Heart right ventricle (tissue), 16 donors: Measurements from ENCODE around the gene LRMDA. TPM values are rescaled to one million over a fixed set of nuclear protein-coding genes. Genes with fewer than 3 reads are reported as not detected.

Experiments
- ATAC-seq, 8 donors: fragments of 200-7000 bp; cut with Tn5 transposase; one replicate each; pipeline ENCODE4 v1.9.1; 2020; ENCODE audit warnings: mild to moderate bottlenecking in 8 of 8, moderate library complexity in 8 of 8, moderate number of reproducible peaks in 1 of 8
- DNase-seq, 2 donors: peaks; one replicate each; pipeline ENCODE4 v3.0.0-alpha.2; 2020
- H3K27ac ChIP-seq, 10 donors: fragments of 200-600 bp; sonication (generic) in 2 of 10; one replicate each; pipeline versions ENCODE4 v1.5.0 to v1.8.0; 2020 to 2022; ENCODE audit warnings: mild to moderate bottlenecking in 3 of 10
- H3K27me3 ChIP-seq, 7 donors: fragments of 200-600 bp; one replicate each; pipeline ENCODE4 v1.8.0; 2021 to 2022; ENCODE audit warnings: mild to moderate bottlenecking in 2 of 7
- H3K36me3 ChIP-seq, 9 donors: fragments of 200-600 bp; sonication (generic) in 1 of 9; one replicate each; pipeline versions ENCODE4 v1.5.0 to v1.8.0; 2020 to 2022; ENCODE audit warnings: mild to moderate bottlenecking in 2 of 9
- H3K4me1 ChIP-seq, 9 donors: fragments of 200-600 bp; sonication (generic) in 1 of 9; one replicate each; pipeline versions ENCODE4 v1.5.0 to v1.8.0; 2020 to 2022; ENCODE audit warnings: mild to moderate bottlenecking in 4 of 9
- H3K4me3 ChIP-seq, 10 donors: fragments of 200-600 bp; sonication (generic) in 2 of 10; one replicate each; pipeline versions ENCODE4 v1.5.0 to v1.8.0; 2020 to 2022; ENCODE audit warnings: mild to moderate bottlenecking in 7 of 10, moderate library complexity in 2 of 10
- H3K9me3 ChIP-seq, 11 donors: fragments of 200-600 bp in 10 of 11; sonication (generic) in 2 of 11; one replicate each; pipeline versions ENCODE4 v1.5.0 to v1.8.0; 2013 to 2022; ENCODE audit warnings: mild to moderate bottlenecking in 2 of 11, control low read depth in 1 of 11, moderate library complexity in 1 of 11
- WGBS, 2 donors: extraction: QIAGEN DNeasy Blood & Tissue Kit; methylation state at CpG; one replicate each; pipeline ENCODE4 v1.1.7; 2013; ENCODE audit warnings: inconsistent platforms in 1 of 2; 5-methylcytosine and 5-hydroxymethylcytosine counted together
- intact Hi-C, 10 donors: fragments of 100-400 bp; cut with DNase I; formaldehyde crosslinking; loops; one replicate each; pipeline versions ENCODE4 v1.11.1 to v1.14.2; 2022
- polyA plus RNA-seq, 2 donors: library from polyadenylated mRNA; stranded (reverse); fragments of 200-250 nt; gene quantifications; one replicate each; pipeline ENCODE4 v1.2.3, GENCODE V29; 2013
- total RNA-seq, 10 donors: library from RNA; stranded (reverse); fragmentation: NEBNext Ultra II Directional in 3 of 10; extraction: Animal tissue kit (Norgen Biotek cat#: 25700) in 3 of 10; gene quantifications; one replicate each; pipeline versions ENCODE4 v1.2.1 to v1.2.4, GENCODE V29; 2021 to 2023
- TF ChIP-seq, protein P1 (sequence below), 9 donors: fragments of 200-600 bp; sonication (generic) in 2 of 9; IDR thresholded peaks; one replicate each; pipeline versions ENCODE4 v1.5.0 to v1.8.0; 2021 to 2022; ENCODE audit warnings: antibody characterized with exemption in 9 of 9, mild to moderate bottlenecking in 5 of 9, moderate library complexity in 1 of 9
- donor health status: Arrhythmogenic right ventricular cardiomyopathy.
- donor health status: ischemic (EF 13 %, LVEDD 7.1; RV severe dilation, severe dysfunction).
- donor health status: healthy with polysubstance abuse.
- donor health status: DM: no; HTN: yes; CAD: no.
- donor health status: DM: no; HTN: no; CAD: no.
- donor health status: ischemic (EF 25% LVEDD 6.9; RV normal size, moderate dysfunction).
- donor health status: ischemic (EF 25% LVEDD 5.7; RV mildly dilated, moderate dysfunction).
- donor health status: healthy.
- donor health status: DM: yes; HTN: yes; CAD: no.
- donor health status: Ischemic cardiomyopathy.
- donor health status: ischemic (EF 35%, LVEDD 5.7; RV mildly dilated, moderate dysfunction).
- donor health status: nonischemic (EF 11% LVEDD 7.7; RV severe dilation, severe dysfunction).
- donor health status: DM: yes; HTN: yes; CAD: no.
- donor health status: PGD.
- donor health status: ischemic (EF 29% LVEDD 5.4; RV normal size, mild dysfunction).
- donor health status: nonischemic (EF 23%, LVEDD 6.1; RV moderate dilation, normal function).

Gene LRMDA
- total and polyA plus RNA-seq, 12 donors: 4.0 to 59.8 (median 12.7) TPM

DNA sequence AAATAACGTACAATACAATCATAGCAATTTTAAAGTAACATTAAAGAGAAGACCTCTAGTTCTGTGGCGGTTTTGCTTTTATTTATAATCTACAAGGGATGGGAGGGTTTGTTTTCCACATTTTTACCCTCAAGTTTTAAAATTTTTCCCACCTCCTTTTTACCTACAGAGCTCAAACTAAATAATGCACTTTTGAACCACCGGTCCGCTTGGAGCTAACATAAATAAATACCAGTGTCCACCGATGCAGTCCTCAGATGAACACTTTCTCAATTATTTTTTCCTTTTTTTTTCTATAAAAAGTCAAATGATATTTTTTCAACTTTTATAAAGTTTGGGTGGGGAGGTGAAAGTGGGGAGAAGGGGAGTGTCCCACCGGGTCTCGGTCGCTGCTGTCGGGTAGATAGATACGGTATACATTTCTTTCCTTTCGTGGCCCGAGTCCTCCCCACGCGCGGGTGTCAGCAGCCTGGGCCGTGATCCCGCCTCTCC, 33.2 kb upstream of the LRMDA start:
- H3K27me3 ChIP-seq: peaks cover 0 to 58% (median 26%) of the 10 kb centered on the region in 7 donors
- peaks cover 3 to 48% (median 36%) of the 10 kb centered on the region in 9 donors for H3K4me1 ChIP-seq
- H3K9me3 ChIP-seq: no peaks in the 10 kb centered on the region
- peak overlapping the region; percentile 12 to 94 (median 88) for H3K4me3 ChIP-seq
- WGBS, 2 donors: 60 to 65% methylated on average over 17 of the region's 17 CpGs
- DNase-seq (no peak), ATAC-seq (no peak)
- TF ChIP-seq, protein P1, sequence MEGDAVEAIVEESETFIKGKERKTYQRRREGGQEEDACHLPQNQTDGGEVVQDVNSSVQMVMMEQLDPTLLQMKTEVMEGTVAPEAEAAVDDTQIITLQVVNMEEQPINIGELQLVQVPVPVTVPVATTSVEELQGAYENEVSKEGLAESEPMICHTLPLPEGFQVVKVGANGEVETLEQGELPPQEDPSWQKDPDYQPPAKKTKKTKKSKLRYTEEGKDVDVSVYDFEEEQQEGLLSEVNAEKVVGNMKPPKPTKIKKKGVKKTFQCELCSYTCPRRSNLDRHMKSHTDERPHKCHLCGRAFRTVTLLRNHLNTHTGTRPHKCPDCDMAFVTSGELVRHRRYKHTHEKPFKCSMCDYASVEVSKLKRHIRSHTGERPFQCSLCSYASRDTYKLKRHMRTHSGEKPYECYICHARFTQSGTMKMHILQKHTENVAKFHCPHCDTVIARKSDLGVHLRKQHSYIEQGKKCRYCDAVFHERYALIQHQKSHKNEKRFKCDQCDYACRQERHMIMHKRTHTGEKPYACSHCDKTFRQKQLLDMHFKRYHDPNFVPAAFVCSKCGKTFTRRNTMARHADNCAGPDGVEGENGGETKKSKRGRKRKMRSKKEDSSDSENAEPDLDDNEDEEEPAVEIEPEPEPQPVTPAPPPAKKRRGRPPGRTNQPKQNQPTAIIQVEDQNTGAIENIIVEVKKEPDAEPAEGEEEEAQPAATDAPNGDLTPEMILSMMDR (IDR thresholded peaks at IDR 0.05): no peak
- peaks cover 0 to 17% (median 7%) of the 10 kb centered on the region in 9 donors for H3K36me3 ChIP-seq
- intact Hi-C loops: loop anchor here in 8 of 10 donors (5.0 to 10.0 kb wide), 15 partner anchors 101 to 1587 kb away; no protein-coding TSS in a partner anchor
- H3K27ac ChIP-seq: peak overlapping the region; percentile 27 to 97 (median 92)

DNA sequence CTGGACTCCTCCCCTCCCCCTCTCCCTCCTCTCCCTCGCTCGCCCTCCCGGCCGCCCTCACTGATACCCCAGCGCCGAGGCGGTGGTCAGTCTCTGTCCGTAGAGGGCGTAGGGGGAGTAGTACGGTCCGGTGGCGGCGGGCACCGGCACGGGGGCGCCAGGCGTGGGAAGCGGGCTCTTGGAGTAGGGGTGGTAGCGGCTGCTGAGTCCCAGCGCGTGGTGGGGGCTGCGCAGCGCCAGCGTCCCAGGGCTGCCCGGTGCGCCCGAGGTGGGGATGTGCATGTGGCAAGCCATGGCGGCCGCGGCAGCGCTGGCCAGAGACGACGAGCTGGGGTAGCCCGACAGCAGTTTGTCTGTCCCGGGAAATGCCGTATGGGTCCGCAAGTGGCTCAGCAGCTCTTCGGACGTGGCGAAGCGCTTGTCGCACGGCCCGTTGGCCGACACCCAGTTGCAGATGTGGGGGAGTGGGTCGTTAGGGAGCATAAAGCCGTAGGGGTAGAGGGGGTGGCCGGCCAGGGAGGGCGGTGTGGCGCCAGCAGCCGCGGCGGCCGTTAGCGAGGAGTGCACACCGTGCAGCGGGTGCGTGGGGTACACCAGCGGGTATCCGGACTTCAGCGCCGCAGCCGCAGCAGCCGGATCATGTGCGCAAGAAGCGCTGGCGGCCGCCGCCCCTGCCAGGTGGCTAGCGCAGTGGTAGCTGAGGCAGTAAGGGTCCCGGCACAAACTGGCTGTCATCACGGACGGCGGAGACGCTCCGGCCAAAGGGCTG, 32.5 kb upstream of the LRMDA start:
- H3K9me3 ChIP-seq: no peaks in the 10 kb centered on the region
- peak overlapping the region; percentile 12 to 94 (median 88) for H3K4me3 ChIP-seq
- WGBS, 2 donors: 44 to 49% methylated on average over 72 to 76 of the region's 76 CpGs
- peaks cover 5 to 54% (median 38%) of the 10 kb centered on the region in 9 donors for H3K4me1 ChIP-seq
- H3K36me3 ChIP-seq: peaks cover 0 to 17% (median 7%) of the 10 kb centered on the region in 9 donors
- peak in 1 of 2 donors; percentile 33 for DNase-seq
- TF ChIP-seq, protein P1 (IDR thresholded peaks at IDR 0.05): no peak
- peaks cover 0 to 63% (median 26%) of the 10 kb centered on the region in 7 donors for H3K27me3 ChIP-seq
- intact Hi-C loops: loop anchor here in 8 of 10 donors (5.0 to 10.0 kb wide), 15 partner anchors 102 to 1586 kb away; no protein-coding TSS in a partner anchor
- no peak for ATAC-seq
- H3K27ac ChIP-seq: peak overlapping the region; percentile 27 to 97 (median 92)

DNA sequence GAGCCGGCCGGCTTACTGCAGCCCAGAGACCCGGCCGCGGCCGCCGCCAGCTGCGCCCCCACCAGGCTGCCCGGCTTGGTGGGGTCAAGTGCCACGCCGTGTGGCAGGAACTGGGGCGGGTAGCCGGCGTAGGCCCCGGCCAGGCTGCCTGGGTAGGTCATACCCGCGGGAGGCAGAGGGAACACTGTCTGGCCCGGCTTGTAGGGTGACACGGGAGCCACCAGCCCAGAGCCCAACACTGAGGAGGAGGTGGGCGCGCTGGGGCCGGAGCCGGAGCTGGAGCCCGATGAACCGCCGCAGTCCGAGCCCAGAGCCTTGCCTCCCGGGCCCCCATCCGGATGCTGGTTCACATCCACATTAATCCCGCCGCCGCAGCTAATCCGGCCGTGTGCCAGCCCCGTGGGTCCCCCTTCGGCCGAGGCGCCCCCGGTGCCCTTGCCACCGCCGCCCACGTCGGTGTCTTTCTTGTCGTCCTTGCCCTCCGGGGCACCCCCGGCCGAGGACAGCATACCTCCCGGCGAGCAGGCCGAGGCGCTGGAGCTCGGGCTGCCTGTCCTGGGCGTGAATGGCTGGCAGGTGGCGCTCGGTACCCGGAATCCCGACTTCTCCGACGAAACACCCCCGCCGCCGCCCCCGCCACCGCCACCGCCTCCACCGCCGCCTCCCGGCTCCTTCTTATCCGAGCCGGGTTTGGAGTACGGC, 31.8 kb upstream of the LRMDA start:
- H3K4me1 ChIP-seq: peaks cover 5 to 61% (median 44%) of the 10 kb centered on the region in 9 donors
- no peaks in the 10 kb centered on the region for H3K9me3 ChIP-seq
- ATAC-seq: peak; percentile 13 to 36 (median 26)
- peak; percentile 85 to 87 for DNase-seq
- peak overlapping the region; percentile 85 to 99 (median 94) for H3K27ac ChIP-seq
- TF ChIP-seq, protein P1 (IDR thresholded peaks at IDR 0.05): peak; percentile 59 to 88 (median 75)
- 6 to 11% methylated on average over 71 of the region's 71 CpGs for WGBS, 2 donors
- intact Hi-C loops: loop anchor here (2.0 to 10.0 kb wide), 33 partner anchors 102 to 1605 kb away; no protein-coding TSS in a partner anchor
- peak overlapping the region; percentile 85 to 98 (median 90) for H3K4me3 ChIP-seq
- peaks cover 0 to 63% (median 32%) of the 10 kb centered on the region in 7 donors for H3K27me3 ChIP-seq
- H3K36me3 ChIP-seq: peaks cover 0 to 17% (median 7%) of the 10 kb centered on the region in 9 donors
